ENCODE measurements around the gene CNP. TPM values are rescaled to one million over a fixed set of nuclear protein-coding genes. Genes with fewer than 3 reads are reported as not detected.
A peak's percentile ranks its signal among the peaks of the same experiment; 100 is the strongest.

CNP gene
- total RNA-seq, 2 experiments from 2014 or later = 75.8 to 83.0 TPM

DNA sequence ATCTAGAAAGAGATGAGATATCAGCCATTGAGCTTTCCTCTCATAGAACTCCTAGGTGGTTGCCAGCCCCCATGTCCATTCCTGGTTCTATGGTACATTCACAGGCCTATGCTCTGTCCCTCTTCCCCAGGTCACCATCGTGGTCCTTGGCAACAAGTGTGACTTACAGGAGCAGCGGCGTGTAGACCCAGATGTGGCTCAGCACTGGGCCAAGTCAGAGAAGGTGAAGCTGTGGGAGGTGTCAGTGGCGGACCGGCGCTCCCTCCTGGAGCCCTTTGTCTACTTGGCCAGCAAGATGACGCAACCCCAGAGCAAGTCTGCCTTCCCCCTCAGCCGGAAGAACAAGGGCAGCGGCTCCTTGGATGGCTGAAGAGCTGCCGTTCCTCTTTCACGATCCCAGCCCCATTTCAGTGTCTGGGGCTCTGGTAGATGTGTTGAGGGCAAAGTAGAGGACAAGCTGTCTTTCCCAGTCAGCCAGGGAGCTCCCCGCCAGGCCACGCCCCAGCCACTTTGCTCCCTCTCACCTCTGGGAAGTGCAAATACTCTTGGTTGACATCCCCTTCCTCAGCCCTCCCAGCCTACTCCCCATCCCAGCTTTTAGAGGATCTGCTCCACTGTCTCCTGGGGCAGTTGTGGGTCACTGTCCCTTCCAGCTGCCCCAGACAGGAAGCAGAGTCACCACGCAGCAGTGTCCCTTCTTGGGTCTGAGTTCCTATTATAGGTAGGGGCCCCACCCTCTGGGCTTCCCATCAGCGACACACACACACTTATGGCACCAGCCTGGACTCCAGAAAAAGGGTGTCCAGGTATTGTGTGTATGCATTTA lies 57.1 kb downstream of the CNP start:
- no peak for DNase-seq
- POLR2A ChIA-PET = interaction anchor here (0.7 to 1.2 kb wide), 4 partner anchors 88 to 97 kb away, joined by 3 to 4 read pairs (median 4); partner anchors contain the start of gene KAT2A
- no peak overlapping the region for H3K27ac Mint-ChIP-seq

DNA sequence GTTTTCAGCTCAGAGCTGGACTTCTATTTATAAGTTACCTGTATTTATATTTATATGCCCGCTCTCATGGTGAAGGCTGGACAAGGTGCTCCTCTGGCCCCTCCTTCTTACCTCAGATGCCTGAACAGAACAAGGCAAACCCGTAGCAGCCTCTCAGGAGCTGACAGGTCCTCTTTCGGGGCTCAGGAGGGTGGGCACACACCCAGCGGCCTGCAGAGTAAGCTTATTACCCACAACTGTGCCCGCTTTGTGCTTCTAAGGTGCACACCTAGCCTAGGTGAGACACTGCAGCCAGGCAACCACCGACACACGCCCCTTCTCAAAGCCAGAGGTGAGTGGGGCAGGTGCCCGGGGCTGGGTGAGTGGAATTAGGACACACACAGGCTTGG lies 58.6 kb downstream of the CNP start:
- no peak overlapping the region for H3K4me3 Mint-ChIP-seq
- H3K27ac Mint-ChIP-seq = peak overlapping the region; percentile 37
- POLR2A ChIA-PET = interaction anchor here (0.7 to 3.2 kb wide), 4 partner anchors 72 to 87 kb away, joined by 3 to 18 read pairs (median 6); partner anchors contain the start of gene DHX58
- DNase-seq = no peak
- peaks cover 7% of the 10 kb centered on the region for H3K36me3 Mint-ChIP-seq
- peaks cover 17% of the 10 kb centered on the region for H3K4me1 Mint-ChIP-seq
- no peaks in the 10 kb centered on the region for H3K27me3 Mint-ChIP-seq
- ATAC-seq (ENCODE audit: low read depth) = no peak
- H3K9me3 Mint-ChIP-seq = no peaks in the 10 kb centered on the region

More for the DNA sequence above, 57.1 kb downstream of the CNP start:
- ATAC-seq (ENCODE audit: low read depth) = no peak
- Mint-ChIP-seq H3K4me3 (no peak overlapping the region), H3K4me1 (peaks cover 22% of the 10 kb centered on the region), H3K27me3 (no peaks in the 10 kb centered on the region), H3K9me3 (peaks cover 2% of the 10 kb centered on the region), H3K36me3 (peaks cover 7% of the 10 kb centered on the region)

DNA sequence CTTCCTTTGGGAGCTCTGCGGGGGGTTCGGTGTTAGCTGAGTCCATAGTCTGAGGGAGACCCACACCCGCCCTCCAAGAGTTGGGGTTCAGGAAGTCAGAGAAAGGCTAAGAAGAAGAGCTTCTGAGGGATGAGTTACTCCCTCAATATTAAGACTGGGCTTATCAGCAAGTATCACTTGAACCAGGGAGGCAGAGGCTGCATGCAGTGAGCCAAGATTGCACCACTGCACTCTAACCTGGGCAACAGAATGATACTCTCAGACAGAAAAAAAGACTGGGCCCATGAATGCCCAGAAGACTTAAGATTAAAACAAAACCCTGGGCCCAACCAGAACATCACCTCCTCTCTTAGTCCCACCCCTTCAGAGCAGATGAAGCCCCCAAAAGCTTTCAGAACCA lies 59.3 kb downstream of the CNP start:
- no peaks in the 10 kb centered on the region for H3K27me3 Mint-ChIP-seq
- H3K4me3 Mint-ChIP-seq = no peak overlapping the region
- POLR2A ChIA-PET = interaction anchor here (0.7 to 3.2 kb wide), 5 partner anchors 9 to 86 kb away, joined by 3 to 18 read pairs (median 4); partner anchors contain the start of genes DHX58 and DNAJC7
- no peaks in the 10 kb centered on the region for H3K9me3 Mint-ChIP-seq
- DNase-seq = no peak
- H3K36me3 Mint-ChIP-seq = peaks cover 7% of the 10 kb centered on the region
- no peak for ATAC-seq (ENCODE audit: low read depth)
- H3K4me1 Mint-ChIP-seq = peaks cover 10% of the 10 kb centered on the region
- H3K27ac Mint-ChIP-seq = peak overlapping the region; percentile 34

DNA sequence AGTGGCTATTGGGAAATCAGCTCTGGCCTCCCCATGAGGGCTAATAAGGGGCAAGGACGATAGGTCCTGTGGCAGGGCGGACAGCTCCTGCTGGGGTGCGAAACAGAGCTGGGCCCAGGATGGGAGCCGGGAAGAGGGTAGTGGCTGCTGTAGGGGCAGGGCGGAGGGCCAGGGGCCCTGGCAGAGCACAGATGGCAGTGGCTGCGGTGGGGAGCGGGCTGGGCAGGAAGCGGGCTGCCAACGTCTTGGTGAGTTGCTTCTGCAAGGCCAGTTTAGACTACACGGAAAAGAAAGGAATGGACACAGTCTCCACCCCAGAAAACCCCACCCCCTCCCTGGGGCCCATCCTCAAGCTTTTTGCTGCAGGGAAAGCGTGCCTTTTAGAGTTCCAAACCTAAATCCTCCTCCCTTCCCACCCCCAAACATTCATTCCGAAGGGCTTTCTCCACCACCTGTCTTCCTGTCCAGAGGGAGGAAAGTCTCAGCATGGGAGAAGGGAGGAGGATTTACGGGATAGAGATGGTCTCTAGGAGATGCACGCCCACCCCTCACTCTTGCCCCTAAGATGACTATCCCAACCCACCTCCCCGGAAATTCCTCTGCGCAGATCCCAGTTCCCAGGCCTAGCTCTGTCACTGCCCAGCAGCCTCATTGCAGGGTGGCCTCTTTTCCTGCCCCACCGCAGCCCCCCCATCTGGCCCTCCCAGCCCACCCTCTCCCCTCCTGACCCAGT lies 60.4 kb downstream of the CNP start:
- Mint-ChIP-seq H3K9me3 (no peaks in the 10 kb centered on the region), H3K27me3 (no peaks in the 10 kb centered on the region), H3K4me3 (no peak overlapping the region), H3K36me3 (peaks cover 7% of the 10 kb centered on the region), H3K27ac (no peak overlapping the region), H3K4me1 (peaks cover 5% of the 10 kb centered on the region)
- DNase-seq (no peak), ATAC-seq (ENCODE audit: low read depth) (no peak)
- POLR2A ChIA-PET = interaction anchor here (1.4 to 3.2 kb wide), 3 partner anchors 10 to 85 kb away, joined by 4 to 18 read pairs (median 8); partner anchors contain the start of genes DHX58 and DNAJC7

Other genes with a start within 250 kb of the CNP start
- gene HAP1, start 232.2 kb upstream of the CNP start, total RNA-seq = under 1 TPM in 1 of 2 experiments, not detected in 1; 0.14 TPM
- 10 to 100 TPM; 10.1 to 12.8 TPM for gene JUP, start 180.1 kb upstream of the CNP start, total RNA-seq
- 1 to 10 TPM; 3.2 to 3.7 TPM for gene P3H4, start 154.8 kb upstream of the CNP start, total RNA-seq
- gene FKBP10, start 153.8 kb upstream of the CNP start, total RNA-seq = under 1 TPM; 0.53 to 0.94 TPM
- gene NT5C3B, start 130.6 kb upstream of the CNP start, total RNA-seq = 10 to 100 TPM; 30.1 to 35.4 TPM
- gene KLHL10, start 129.0 kb upstream of the CNP start, total RNA-seq = not detected
- 10 to 100 TPM; 13.6 to 14.8 TPM for gene KLHL11, start 101.4 kb upstream of the CNP start, total RNA-seq
- gene ACLY, start 47.8 kb upstream of the CNP start, total RNA-seq = 100 to 1,000 TPM; 142 to 153 TPM
- under 1 TPM; 0.65 to 0.72 TPM for gene ODAD4, start 36.2 kb upstream of the CNP start, total RNA-seq
- gene DNAJC7, start 50.6 kb downstream of the CNP start, total RNA-seq = 10 to 100 TPM; 86.7 to 93.7 TPM
- gene NKIRAS2, start 53.3 kb downstream of the CNP start, total RNA-seq = 10 to 100 TPM; 19.8 to 27.2 TPM
- gene C17orf113, start 83.8 kb downstream of the CNP start, total RNA-seq = under 1 TPM; 0.53 to 0.91 TPM
- under 1 TPM; 0.40 to 0.58 TPM for gene ZNF385C, start 131.7 kb downstream of the CNP start, total RNA-seq
- 10 to 100 TPM; 68.7 to 77.6 TPM for gene DHX58, start 145.9 kb downstream of the CNP start, total RNA-seq
- 10 to 100 TPM; 45.1 to 46.9 TPM for gene KAT2A, start 154.6 kb downstream of the CNP start, total RNA-seq
- gene HSPB9, start 156.0 kb downstream of the CNP start, total RNA-seq = under 1 TPM; 0.31 to 0.36 TPM
- 10 to 100 TPM; 86.7 to 90.5 TPM for gene RAB5C, start 188.2 kb downstream of the CNP start, total RNA-seq
- under 1 TPM in 1 of 2 experiments, not detected in 1; 0.09 TPM for gene KCNH4, start 214.3 kb downstream of the CNP start, total RNA-seq
- not detected for gene HCRT, start 218.7 kb downstream of the CNP start, total RNA-seq
- gene GHDC, start 227.7 kb downstream of the CNP start, total RNA-seq = 10 to 100 TPM; 22.0 to 23.1 TPM

Measured in activated naive CD8-positive, alpha-beta T cell treated with anti-CD3 and anti-CD28 coated beads, Interleukin-2, amount 10 ng/mL, durations not matched to agents 7 days and 5 days (primary cell).